ENCODE results near the gene RPS24.

Gene RPS24

DNA sequence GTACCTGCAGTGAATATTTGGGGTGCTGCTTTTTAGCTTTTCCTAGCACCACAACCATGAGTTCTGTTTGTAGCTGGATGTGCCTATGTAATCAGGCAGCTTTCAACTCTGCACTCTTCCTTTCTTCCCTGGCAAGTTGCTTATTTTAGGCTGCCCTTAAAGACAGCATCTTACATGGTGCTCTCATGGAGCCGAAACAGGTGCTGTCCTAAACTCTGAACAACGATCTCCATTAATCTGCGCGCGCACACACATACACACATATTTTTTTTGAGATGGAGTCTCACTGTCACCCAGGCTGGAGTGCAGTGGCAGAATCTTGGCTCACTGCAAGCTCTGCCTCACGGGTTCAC is 9.1 kb downstream of the RPS24 start:
- H3K36me3 ChIP-seq (ENCODE audit: control insufficient read depth in 4 of 4, insufficient read depth in 4 of 4, low read length in 3 of 4) = peaks cover 31 to 51% (median 41%) of the 10 kb centered on the region in 4 experiments
- no peak for DNase-seq
- 97% methylated on average over 6 of the region's 6 CpGs for WGBS (ENCODE audit: insufficient coverage)
- no peaks in the 10 kb centered on the region for H3K9me3 ChIP-seq (ENCODE audit: control extremely low read depth in 1 of 5, control insufficient read depth in 4 of 5, insufficient read depth in 2 of 5, low read depth in 1 of 5, low read length in 4 of 5)
- H3K27me3 ChIP-seq (replicated peaks in 2 of 5; ENCODE audit: control insufficient read depth in 4 of 5, insufficient read depth in 5 of 5, low read length in 4 of 5) = no peaks in the 10 kb centered on the region
- POLR2A ChIA-PET = no interaction called here
- no peak overlapping the region for H3K27ac ChIP-seq (ENCODE audit: insufficient read depth in 1 of 2, low read depth in 1 of 2, low read length in 2 of 2, poor library complexity in 1 of 2, severe bottlenecking in 2 of 2)
- no peak overlapping the region for H3K4me3 ChIP-seq (ENCODE audit: control insufficient read depth in 1 of 7, extremely low read depth in 1 of 7, insufficient read depth in 4 of 7, low read depth in 2 of 7, low read length in 6 of 7)
- peaks cover 0 to 15% (median 3%) of the 10 kb centered on the region in 4 experiments for H3K4me1 ChIP-seq (ENCODE audit: control extremely low read depth in 1 of 4, control insufficient read depth in 4 of 4, insufficient read depth in 4 of 4, low read length in 3 of 4)
- CTCF ChIA-PET = interaction anchor here (0.7 to 1.7 kb wide), 4 partner anchors 8 to 1160 kb away, joined by 3 to 4 read pairs (median 4); no protein-coding TSS in a partner anchor

DNA sequence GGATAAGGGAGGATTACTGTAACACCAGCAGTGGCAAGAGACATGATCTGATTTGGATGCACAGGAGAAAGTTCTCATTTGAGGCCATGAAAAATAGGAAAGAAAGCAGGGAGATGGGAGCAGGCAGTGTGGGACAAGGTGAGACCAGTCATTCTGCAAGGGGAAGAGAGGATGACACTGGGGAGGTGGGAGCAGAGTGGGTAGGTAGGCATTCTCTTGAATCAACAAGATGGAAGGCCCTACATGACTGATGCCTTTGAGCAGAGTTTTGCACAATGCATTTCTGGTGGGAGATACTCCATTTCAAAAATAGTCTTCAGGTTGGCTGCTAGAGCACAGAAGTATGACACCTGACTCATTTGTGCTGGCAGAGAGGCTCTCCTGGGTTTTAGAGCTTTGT is 10.5 kb downstream of the RPS24 start:
- CTCF ChIA-PET = interaction anchor here (1.2 to 3.7 kb wide), 2 partner anchors 8 to 1159 kb away, joined by 4 to 15 read pairs; no protein-coding TSS in a partner anchor
- Histone ChIP-seq H3K9me3 (ENCODE audit: control extremely low read depth in 1 of 5, control insufficient read depth in 4 of 5, insufficient read depth in 2 of 5, low read depth in 1 of 5, low read length in 4 of 5) (no peaks in the 10 kb centered on the region), H3K4me3 (ENCODE audit: control insufficient read depth in 1 of 7, extremely low read depth in 1 of 7, insufficient read depth in 4 of 7, low read depth in 2 of 7, low read length in 6 of 7) (no peak overlapping the region), H3K27ac (ENCODE audit: insufficient read depth in 1 of 2, low read depth in 1 of 2, low read length in 2 of 2, poor library complexity in 1 of 2, severe bottlenecking in 2 of 2) (no peak overlapping the region), H3K27me3 (replicated peaks in 2 of 5; ENCODE audit: control insufficient read depth in 4 of 5, insufficient read depth in 5 of 5, low read length in 4 of 5) (no peaks in the 10 kb centered on the region), H3K36me3 (ENCODE audit: control insufficient read depth in 4 of 4, insufficient read depth in 4 of 4, low read length in 3 of 4) (peaks cover 19 to 36% (median 30%) of the 10 kb centered on the region in 4 experiments), H3K4me1 (ENCODE audit: control extremely low read depth in 1 of 4, control insufficient read depth in 4 of 4, insufficient read depth in 4 of 4, low read length in 3 of 4) (peaks cover 0 to 14% (median 2%) of the 10 kb centered on the region in 4 experiments)
- POLR2A ChIA-PET = no interaction called here
- no peak for DNase-seq

DNA sequence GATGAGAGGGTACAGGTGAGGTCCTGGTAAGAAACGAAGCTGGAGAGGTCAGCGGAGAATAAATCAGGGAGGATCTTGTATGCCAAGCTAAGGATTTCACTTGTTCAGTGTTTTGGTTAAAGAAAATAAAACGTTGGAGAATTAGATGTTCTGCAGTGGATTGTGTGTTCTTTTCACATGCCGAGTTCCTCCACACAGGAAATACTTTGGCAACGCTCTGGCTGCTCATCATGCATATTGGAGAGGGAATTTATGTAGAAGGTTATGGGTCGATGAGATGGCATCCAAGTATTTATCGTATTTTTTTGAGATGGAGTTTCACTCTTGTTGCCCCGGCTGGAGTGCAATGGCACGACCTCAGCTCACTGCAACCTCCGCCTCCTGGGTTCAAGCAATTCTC is 11.0 kb downstream of the RPS24 start:
- POLR2A ChIA-PET = no interaction called here
- Histone ChIP-seq H3K27ac (ENCODE audit: insufficient read depth in 1 of 2, low read depth in 1 of 2, low read length in 2 of 2, poor library complexity in 1 of 2, severe bottlenecking in 2 of 2) (no peak overlapping the region), H3K9me3 (ENCODE audit: control extremely low read depth in 1 of 5, control insufficient read depth in 4 of 5, insufficient read depth in 2 of 5, low read depth in 1 of 5, low read length in 4 of 5) (no peaks in the 10 kb centered on the region), H3K4me1 (ENCODE audit: control extremely low read depth in 1 of 4, control insufficient read depth in 4 of 4, insufficient read depth in 4 of 4, low read length in 3 of 4) (peaks cover 0 to 12% (median 3%) of the 10 kb centered on the region in 4 experiments), H3K4me3 (ENCODE audit: control insufficient read depth in 1 of 7, extremely low read depth in 1 of 7, insufficient read depth in 4 of 7, low read depth in 2 of 7, low read length in 6 of 7) (no peak overlapping the region), H3K36me3 (ENCODE audit: control insufficient read depth in 4 of 4, insufficient read depth in 4 of 4, low read length in 3 of 4) (peaks cover 14 to 31% (median 27%) of the 10 kb centered on the region in 4 experiments), H3K27me3 (replicated peaks in 2 of 5; ENCODE audit: control insufficient read depth in 4 of 5, insufficient read depth in 5 of 5, low read length in 4 of 5) (no peaks in the 10 kb centered on the region)
- CTCF ChIA-PET = interaction anchor here (1.2 to 3.7 kb wide), 2 partner anchors 9 to 1159 kb away, joined by 4 to 15 read pairs; no protein-coding TSS in a partner anchor
- WGBS (ENCODE audit: insufficient coverage) = 89% methylated on average over 10 of the region's 10 CpGs
- no peak for DNase-seq

GRCh38 chr10:78045237-78045636 is 11.6 kb downstream of the RPS24 start:
- CTCF ChIA-PET = interaction anchor here (0.7 to 3.7 kb wide), 7 partner anchors 9 to 1160 kb away, joined by 3 to 17 read pairs (median 3); partner anchors contain the start of gene RPS24
- H3K4me3 ChIP-seq (ENCODE audit: control insufficient read depth in 1 of 7, extremely low read depth in 1 of 7, insufficient read depth in 4 of 7, low read depth in 2 of 7, low read length in 6 of 7) = no peak overlapping the region
- H3K4me1 ChIP-seq (ENCODE audit: control extremely low read depth in 1 of 4, control insufficient read depth in 4 of 4, insufficient read depth in 4 of 4, low read length in 3 of 4) = peaks cover 0 to 12% (median 5%) of the 10 kb centered on the region in 4 experiments
- H3K27ac ChIP-seq (ENCODE audit: insufficient read depth in 1 of 2, low read depth in 1 of 2, low read length in 2 of 2, poor library complexity in 1 of 2, severe bottlenecking in 2 of 2) = no peak overlapping the region
- peaks cover 10 to 26% (median 23%) of the 10 kb centered on the region in 4 experiments for H3K36me3 ChIP-seq (ENCODE audit: control insufficient read depth in 4 of 4, insufficient read depth in 4 of 4, low read length in 3 of 4)
- no peak for DNase-seq
- POLR2A ChIA-PET = no interaction called here
- H3K27me3 ChIP-seq (replicated peaks in 2 of 5; ENCODE audit: control insufficient read depth in 4 of 5, insufficient read depth in 5 of 5, low read length in 4 of 5) = no peaks in the 10 kb centered on the region
- H3K9me3 ChIP-seq (ENCODE audit: control extremely low read depth in 1 of 5, control insufficient read depth in 4 of 5, insufficient read depth in 2 of 5, low read depth in 1 of 5, low read length in 4 of 5) = no peaks in the 10 kb centered on the region
- WGBS (ENCODE audit: insufficient coverage) = 91% methylated on average over 9 of the region's 10 CpGs

- no peaks in the 10 kb centered on the region for H3K9me3 ChIP-seq (ENCODE audit: control extremely low read depth in 1 of 5, control insufficient read depth in 4 of 5, insufficient read depth in 2 of 5, low read depth in 1 of 5, low read length in 4 of 5)
- no peak overlapping the region for H3K4me3 ChIP-seq (ENCODE audit: control insufficient read depth in 1 of 7, extremely low read depth in 1 of 7, insufficient read depth in 4 of 7, low read depth in 2 of 7, low read length in 6 of 7)
- WGBS (ENCODE audit: insufficient coverage) = 95% methylated on average over 8 of the region's 8 CpGs
- ChIA-PET POLR2A (interaction anchor here (0.6 kb wide), 1 partner anchor 1309 kb away, joined by 4 read pairs; no protein-coding TSS in a partner anchor), CTCF (interaction anchor here (0.7 to 3.9 kb wide), 9 partner anchors 9 to 1160 kb away, joined by 3 to 23 read pairs (median 3); partner anchors contain the start of gene RPS24)
- no peaks in the 10 kb centered on the region for H3K27me3 ChIP-seq (replicated peaks in 2 of 5; ENCODE audit: control insufficient read depth in 4 of 5, insufficient read depth in 5 of 5, low read length in 4 of 5)
- no peak for DNase-seq
- H3K36me3 ChIP-seq (ENCODE audit: control insufficient read depth in 4 of 4, insufficient read depth in 4 of 4, low read length in 3 of 4) = peaks cover 6 to 20% (median 18%) of the 10 kb centered on the region in 4 experiments
- H3K27ac ChIP-seq (ENCODE audit: insufficient read depth in 1 of 2, low read depth in 1 of 2, low read length in 2 of 2, poor library complexity in 1 of 2, severe bottlenecking in 2 of 2) = no peak overlapping the region
- peaks cover 0 to 12% (median 5%) of the 10 kb centered on the region in 4 experiments for H3K4me1 ChIP-seq (ENCODE audit: control extremely low read depth in 1 of 4, control insufficient read depth in 4 of 4, insufficient read depth in 4 of 4, low read length in 3 of 4)
Observed at GRCh38 chr10:78045856-78046255, 12.2 kb downstream of the RPS24 start.

DNA sequence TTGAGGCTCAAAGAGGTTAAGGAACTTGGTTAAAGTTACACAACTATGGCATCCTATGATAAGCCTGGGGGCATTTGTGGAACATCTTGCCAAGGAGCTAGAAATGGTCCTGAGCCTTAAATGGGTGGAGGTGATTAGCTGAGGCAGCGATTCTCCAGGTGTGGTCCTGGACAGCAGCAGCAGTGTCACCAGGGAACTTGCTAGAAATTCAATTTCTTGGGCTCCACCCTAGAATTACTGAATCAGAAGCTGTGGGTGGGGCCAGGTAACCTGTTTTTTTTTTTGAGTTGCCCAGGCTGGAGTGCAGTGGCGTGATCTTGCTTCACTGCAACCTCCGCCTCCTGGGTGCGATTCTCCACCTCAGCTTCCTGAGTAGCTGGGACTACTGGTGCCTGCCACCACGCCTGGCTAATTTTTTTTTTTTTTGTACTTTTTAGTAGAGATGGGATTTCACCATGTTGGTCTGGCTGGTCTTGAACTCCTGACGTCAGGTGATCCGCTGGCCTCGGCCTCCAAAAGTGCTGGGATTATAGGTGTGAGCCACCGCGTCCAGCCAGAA is 13.1 kb downstream of the RPS24 start:
- Histone ChIP-seq H3K36me3 (ENCODE audit: control insufficient read depth in 4 of 4, insufficient read depth in 4 of 4, low read length in 3 of 4) (peaks cover 0 to 10% (median 9%) of the 10 kb centered on the region in 4 experiments), H3K27ac (ENCODE audit: insufficient read depth in 1 of 2, low read depth in 1 of 2, low read length in 2 of 2, poor library complexity in 1 of 2, severe bottlenecking in 2 of 2) (no peak overlapping the region), H3K9me3 (ENCODE audit: control extremely low read depth in 1 of 5, control insufficient read depth in 4 of 5, insufficient read depth in 2 of 5, low read depth in 1 of 5, low read length in 4 of 5) (no peaks in the 10 kb centered on the region), H3K27me3 (replicated peaks in 2 of 5; ENCODE audit: control insufficient read depth in 4 of 5, insufficient read depth in 5 of 5, low read length in 4 of 5) (no peaks in the 10 kb centered on the region), H3K4me1 (ENCODE audit: control extremely low read depth in 1 of 4, control insufficient read depth in 4 of 4, insufficient read depth in 4 of 4, low read length in 3 of 4) (peaks cover 0 to 7% (median 4%) of the 10 kb centered on the region in 4 experiments), H3K4me3 (ENCODE audit: control insufficient read depth in 1 of 7, extremely low read depth in 1 of 7, insufficient read depth in 4 of 7, low read depth in 2 of 7, low read length in 6 of 7) (no peak overlapping the region)
- POLR2A ChIA-PET = interaction anchor here (0.6 kb wide), 1 partner anchor 10 kb away, joined by 3 read pairs; no protein-coding TSS in a partner anchor
- 97% methylated on average over 5 of the region's 10 CpGs for WGBS (ENCODE audit: insufficient coverage)
- CTCF ChIA-PET = interaction anchor here (0.6 to 3.9 kb wide), 28 partner anchors 9 to 1243 kb away, joined by 3 to 23 read pairs (median 4); no protein-coding TSS in a partner anchor
- no peak for DNase-seq

GRCh38 chr10:78047314-78047891 is 13.7 kb downstream of the RPS24 start:
- H3K4me3 ChIP-seq (ENCODE audit: control insufficient read depth in 1 of 7, extremely low read depth in 1 of 7, insufficient read depth in 4 of 7, low read depth in 2 of 7, low read length in 6 of 7) = no peak overlapping the region
- CTCF ChIA-PET = interaction anchor here (0.6 to 3.9 kb wide), 28 partner anchors 8 to 1159 kb away, joined by 3 to 23 read pairs (median 4); no protein-coding TSS in a partner anchor
- WGBS (ENCODE audit: insufficient coverage) = 21% methylated on average over 7 of the region's 13 CpGs
- H3K4me1 ChIP-seq (ENCODE audit: control extremely low read depth in 1 of 4, control insufficient read depth in 4 of 4, insufficient read depth in 4 of 4, low read length in 3 of 4) = peaks cover 0 to 7% (median 2%) of the 10 kb centered on the region in 4 experiments
- POLR2A ChIA-PET = no interaction called here
- DNase-seq = peak; percentile 82 to 91 (median 84)
- peaks cover 0 to 4% (median 3%) of the 10 kb centered on the region in 4 experiments for H3K36me3 ChIP-seq (ENCODE audit: control insufficient read depth in 4 of 4, insufficient read depth in 4 of 4, low read length in 3 of 4)
- no peaks in the 10 kb centered on the region for H3K9me3 ChIP-seq (ENCODE audit: control extremely low read depth in 1 of 5, control insufficient read depth in 4 of 5, insufficient read depth in 2 of 5, low read depth in 1 of 5, low read length in 4 of 5)
- no peak overlapping the region for H3K27ac ChIP-seq (ENCODE audit: insufficient read depth in 1 of 2, low read depth in 1 of 2, low read length in 2 of 2, poor library complexity in 1 of 2, severe bottlenecking in 2 of 2)
- no peaks in the 10 kb centered on the region for H3K27me3 ChIP-seq (replicated peaks in 2 of 5; ENCODE audit: control insufficient read depth in 4 of 5, insufficient read depth in 5 of 5, low read length in 4 of 5)
